Spleen (tissue), 11 donors: ENCODE data around the gene SCN9A. TPM values are rescaled to one million over a fixed set of nuclear protein-coding genes. Genes with fewer than 3 reads are reported as not detected.

Source experiments
- DNase-seq: peaks from one replicate; pipeline ENCODE4 v3.0.0-alpha.2; 2020
- H3K27ac ChIP-seq, 8 donors: fragments of 200-600 bp; sonication (generic) in 7 of 8; 1 replicate in 4 of 8; 2 replicates in 4 of 8; pipeline versions ENCODE4 v1.5.0 to v1.8.0; 2016 to 2021; ENCODE audit warnings: inconsistent platforms in 4 of 8, mild to moderate bottlenecking in 4 of 8, moderate library complexity in 1 of 8
- H3K27me3 ChIP-seq, 7 donors: fragments of 200-600 bp; sonication (generic) in 6 of 7; replicated peaks in 1 of 7; 1 replicate in 4 of 7; 2 replicates in 3 of 7; pipeline versions ENCODE4 v1.5.0 to v1.8.0; 2016 to 2021; ENCODE audit warnings: inconsistent platforms in 3 of 7, mild to moderate bottlenecking in 1 of 7
- H3K36me3 ChIP-seq, 6 donors: fragments of 200-600 bp; sonication (generic) in 5 of 6; 1 replicate in 4 of 6; 2 replicates in 2 of 6; pipeline versions ENCODE4 v1.5.0 to v1.8.0; 2016 to 2021; ENCODE audit warnings: inconsistent platforms in 2 of 6
- H3K4me1 ChIP-seq, 6 donors: fragments of 200-600 bp; sonication (generic) in 5 of 6; 1 replicate in 3 of 6; 2 replicates in 3 of 6; pipeline versions ENCODE4 v1.5.0 to v1.8.0; 2016 to 2021; ENCODE audit warnings: inconsistent platforms in 3 of 6
- H3K4me3 ChIP-seq, 8 donors: fragments of 200-600 bp; sonication (generic) in 7 of 8; 1 replicate in 4 of 8; 2 replicates in 4 of 8; pipeline versions ENCODE4 v1.5.0 to v1.8.0; 2016 to 2021; ENCODE audit warnings: inconsistent platforms in 4 of 8, mild to moderate bottlenecking in 4 of 8, moderate library complexity in 2 of 8
- H3K9me3 ChIP-seq, 8 donors: fragments of 200-600 bp; sonication (generic) in 7 of 8; 1 replicate in 4 of 8; 2 replicates in 4 of 8; pipeline versions ENCODE4 v1.5.0 to v1.8.0; 2016 to 2021; ENCODE audit warnings: inconsistent platforms in 4 of 8
- CTCF ChIP-seq, 11 experiments: fragments of 200-600 bp in 7 of 11; fragments of 450-650 bp in 4 of 11; sonication (generic) in 4 of 11; IDR thresholded peaks in 8 of 11; conservative IDR thresholded peaks in 3 of 11; 1 replicate in 7 of 11; 2 replicates in 4 of 11; pipeline versions ENCODE4 v1.4.0 to v1.8.0; 2016 to 2021; ENCODE audit warnings: antibody characterized with exemption in 11 of 11, inconsistent platforms in 4 of 11, mild to moderate bottlenecking in 1 of 11
- POLR2A ChIP-seq, 3 donors: fragments of 450-650 bp; IDR thresholded peaks; one replicate each; pipeline ENCODE4 v1.5.1; 2017; ENCODE audit warnings: antibody characterized with exemption in 3 of 3, mild to moderate bottlenecking in 1 of 3
- POLR2AphosphoS5 ChIP-seq, 3 donors: sonication (generic); formaldehyde crosslinking; IDR thresholded peaks; one replicate each; pipeline ENCODE4 v1.5.1; 2017; ENCODE audit warnings: antibody characterized with exemption in 3 of 3
- WGBS, 5 donors: extraction: QIAGEN DNeasy Blood & Tissue Kit in 3 of 5; methylation state at CpG; one replicate each; pipeline versions ENCODE4 v1.1.5 to v1.1.7; 2013 to 2018; 5-methylcytosine and 5-hydroxymethylcytosine counted together
- intact Hi-C: fragments of 100-400 bp; cut with DNase I; formaldehyde crosslinking; loops from one replicate; pipeline ENCODE4 v1.15.0; 2023; ENCODE audit warnings: low total_unique reads
- polyA plus RNA-seq, 3 donors: library from polyadenylated mRNA; stranded (reverse); fragments of 200-250 nt; gene quantifications; one replicate each; pipeline ENCODE4 v1.2.1, GENCODE V29; 2013
- total RNA-seq, 7 donors: library from RNA; depleted of rRNA in 3 of 7; stranded (reverse); fragments of >200 nt in 3 of 7; fragmentation: NEBNext Ultra II Directional in 4 of 7; extraction: Animal tissue kit (Norgen Biotek cat#: 25700) in 4 of 7; gene quantifications; one replicate each; pipeline versions ENCODE4 v1.1.0 to v1.2.1, GENCODE V29; 2016 to 2021
- donor health status: healthy with polysubstance abuse.
- donor health status: DM: no; HTN: no; CAD: no; lungs with moderate emphysema.
- donor health status: DM: no; HTN: no; CAD: no.
- donor health status: Bipolar disorder and iron deficiency.
- donor health status: healthy.
- donor health status: DM: no; HTN: no; CAD: no.
- donor health status: DM: yes; HTN: yes; CAD: no.

The SCN9A gene
- total and polyA plus RNA-seq, 10 donors: 0.76 to 27.9 (median 17.3) TPM

GRCh38 chr2:166373539-166373938 lies 2.2 kb downstream of the SCN9A start:
- H3K9me3 ChIP-seq: no peaks in the 10 kb centered on the region
- peaks cover 0 to 24% (median 5%) of the 10 kb centered on the region in 7 donors for H3K27me3 ChIP-seq
- H3K27ac ChIP-seq: no peak overlapping the region
- H3K36me3 ChIP-seq: no peaks in the 10 kb centered on the region
- intact Hi-C loops: no loop called here
- DNase-seq: no peak
- TF ChIP-seq CTCF (IDR thresholded peaks at IDR 0.05 in 8 of 11, conservative IDR thresholded peaks at IDR 0.05 in 3 of 11) (no peak), POLR2AphosphoS5 (IDR thresholded peaks at IDR 0.05) (no peak), POLR2A (IDR thresholded peaks at IDR 0.05) (no peak)
- no peak overlapping the region for H3K4me3 ChIP-seq
- H3K4me1 ChIP-seq: peaks cover 0 to 37% (median 22%) of the 10 kb centered on the region in 6 donors

DNA sequence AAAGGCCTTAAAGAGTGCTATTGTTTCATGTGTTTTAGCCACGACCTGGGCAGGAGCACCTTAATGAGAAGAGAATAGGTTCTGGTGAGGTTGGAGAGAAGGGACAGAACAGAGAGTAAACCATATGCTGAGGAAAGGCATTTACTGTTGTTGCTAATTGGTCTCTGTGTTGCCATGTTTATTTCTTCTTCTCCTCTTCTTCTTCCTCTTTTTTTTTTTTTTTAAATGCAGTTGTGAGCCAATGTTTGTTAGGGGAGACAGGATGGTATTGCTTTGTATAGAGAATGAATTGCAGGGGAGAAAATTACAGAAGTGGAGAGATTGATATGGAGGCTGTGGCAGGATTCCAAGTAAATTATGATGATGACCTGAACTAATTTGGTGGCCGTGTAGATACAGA lies 2.6 kb downstream of the SCN9A start:
- no peak overlapping the region for H3K27ac ChIP-seq
- DNase-seq: no peak
- peaks cover 0 to 37% (median 22%) of the 10 kb centered on the region in 6 donors for H3K4me1 ChIP-seq
- intact Hi-C loops: no loop called here
- TF ChIP-seq CTCF (IDR thresholded peaks at IDR 0.05 in 8 of 11, conservative IDR thresholded peaks at IDR 0.05 in 3 of 11) (no peak), POLR2AphosphoS5 (IDR thresholded peaks at IDR 0.05) (no peak), POLR2A (IDR thresholded peaks at IDR 0.05) (no peak)
- no peak overlapping the region for H3K4me3 ChIP-seq
- no peaks in the 10 kb centered on the region for H3K9me3 ChIP-seq
- 37 to 57% (median 53%) methylated on average over 2 of the region's 2 CpGs for WGBS, 5 donors
- H3K27me3 ChIP-seq: peaks cover 0 to 24% (median 5%) of the 10 kb centered on the region in 7 donors
- H3K36me3 ChIP-seq: no peaks in the 10 kb centered on the region

GRCh38 chr2:166372046-166372445 lies 3.7 kb downstream of the SCN9A start:
- Histone ChIP-seq H3K4me3 (no peak overlapping the region), H3K36me3 (no peaks in the 10 kb centered on the region), H3K4me1 (peaks cover 0 to 34% (median 22%) of the 10 kb centered on the region in 6 donors), H3K9me3 (no peaks in the 10 kb centered on the region), H3K27me3 (peaks cover 0 to 24% (median 5%) of the 10 kb centered on the region in 7 donors), H3K27ac (no peak overlapping the region)
- no peak for DNase-seq
- intact Hi-C loops: no loop called here
- TF ChIP-seq POLR2A (IDR thresholded peaks at IDR 0.05): no peak
- 84 to 92% (median 88%) methylated on average over 2 of the region's 2 CpGs for WGBS, 5 donors

DNA sequence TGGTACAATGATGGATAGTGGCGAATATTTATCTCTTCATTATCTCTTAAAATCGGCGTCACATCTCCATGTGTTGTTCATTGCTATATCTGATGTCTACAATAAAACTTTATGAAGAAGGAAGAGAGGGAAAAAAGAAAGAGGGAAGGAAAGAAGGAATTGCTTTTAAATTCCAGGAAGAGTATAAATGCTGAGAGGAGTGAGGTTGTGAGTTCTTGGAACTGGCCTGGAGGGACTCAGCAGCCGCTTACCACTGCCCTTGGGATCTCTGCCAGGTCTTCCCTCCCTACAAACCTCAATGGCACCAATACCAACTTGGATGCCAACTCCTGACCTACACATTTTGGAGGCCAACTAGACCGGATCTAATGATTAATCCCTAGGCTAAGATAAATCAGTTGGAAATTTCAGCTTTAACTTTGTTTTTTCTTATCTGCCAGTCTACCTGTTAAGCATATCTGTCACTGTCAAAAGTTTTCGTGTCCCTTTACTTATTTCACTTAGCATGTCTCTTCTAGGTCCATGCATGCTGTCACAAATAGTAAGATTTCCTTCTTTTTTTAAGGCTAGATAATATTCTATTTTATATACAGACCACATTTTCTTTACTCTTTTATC lies 9.8 kb downstream of the SCN9A start:
- 60 to 70% (median 68%) methylated on average over 6 of the region's 6 CpGs for WGBS, 5 donors

More for the DNA sequence above, 9.8 kb downstream of the SCN9A start:
- Histone ChIP-seq H3K4me3 (no peak overlapping the region), H3K27me3 (no peaks in the 10 kb centered on the region), H3K36me3 (no peaks in the 10 kb centered on the region), H3K4me1 (peaks cover 0 to 5% (median 0%) of the 10 kb centered on the region in 6 donors), H3K27ac (peak overlapping the region in 4 of 8 donors; percentile 8 to 31 (median 16)), H3K9me3 (no peaks in the 10 kb centered on the region)
- intact Hi-C loops: no loop called here
- no peak for TF ChIP-seq CTCF (IDR thresholded peaks at IDR 0.05 in 8 of 11, conservative IDR thresholded peaks at IDR 0.05 in 3 of 11)
- no peak for TF ChIP-seq POLR2AphosphoS5 (IDR thresholded peaks at IDR 0.05)
- TF ChIP-seq POLR2A (IDR thresholded peaks at IDR 0.05): no peak
- no peak for DNase-seq
